Kidney (tissue), 14 donors: ENCODE measurements around the gene RAB25. TPM values are rescaled to one million over a fixed set of nuclear protein-coding genes. Genes with fewer than 3 reads are reported as not detected.

ENCODE experiments used
- DNase-seq, 5 donors: peaks; one replicate each; pipeline ENCODE4 v3.0.0-alpha.2; 2013 to 2020
- FAIRE-seq: peaks from 2 replicates; lab custom pipeline; 2012; peaks lifted over from hg19 to GRCh38; lab: Jason Lieb, UNC
- H3K27ac ChIP-seq, 2 donors: one replicate each; pipeline ENCODE4 v1.7.0; 2013; ENCODE audit warnings: low read depth in 2 of 2, low read length in 2 of 2, inconsistent platforms in 1 of 2
- H3K27me3 ChIP-seq: one replicate; pipeline ENCODE4 v1.7.1; 2013; ENCODE audit warnings: low read length, inconsistent platforms; ENCODE audit not compliant: control insufficient read depth, insufficient read depth
- H3K36me3 ChIP-seq, 3 donors: one replicate each; pipeline versions ENCODE4 v1.7.0 to v1.7.1; 2013; ENCODE audit warnings: low read length in 3 of 3, control low read depth in 1 of 3, inconsistent platforms in 1 of 3; ENCODE audit not compliant: insufficient read depth in 3 of 3, control insufficient read depth in 2 of 3
- H3K4me1 ChIP-seq, 3 donors: one replicate each; pipeline versions ENCODE4 v1.7.0 to v1.7.1; 2013; ENCODE audit warnings: low read length in 3 of 3, inconsistent platforms in 1 of 3, low read depth in 1 of 3; ENCODE audit not compliant: control insufficient read depth in 2 of 3, insufficient read depth in 2 of 3
- H3K4me3 ChIP-seq, 3 donors: one replicate each; pipeline versions ENCODE4 v1.7.0 to v1.8.1; 2013; ENCODE audit warnings: low read length in 3 of 3, control low read depth in 1 of 3, inconsistent platforms in 1 of 3
- H3K9ac ChIP-seq, 3 donors: one replicate each; pipeline versions ENCODE4 v1.7.0 to v1.7.1; 2013; ENCODE audit warnings: low read length in 3 of 3, control low read depth in 1 of 3, inconsistent platforms in 1 of 3
- H3K9me3 ChIP-seq, 3 donors: one replicate each; pipeline versions ENCODE4 v1.7.0 to v1.7.1; 2013; ENCODE audit warnings: low read length in 3 of 3, control low read depth in 1 of 3, inconsistent platforms in 1 of 3; ENCODE audit not compliant: control insufficient read depth in 2 of 3, insufficient read depth in 1 of 3
- intact Hi-C: fragments of 100-400 bp; cut with DNase I; formaldehyde crosslinking; loops from one replicate; pipeline ENCODE4 v1.11.1; 2022
- polyA plus RNA-seq: library from polyadenylated mRNA; stranded (reverse); fragments of 350-450 nt; fragmentation: Illumina TruSeq; extraction: RNeasy Lipid Tissue Mini Kit (QIAGEN cat#74804); gene quantifications from one replicate; pipeline ENCODE4 v1.2.3, GENCODE V29; 2014; ENCODE audit warnings: low read depth, low replicate concordance; ENCODE audit not compliant: insufficient read depth
- total RNA-seq: library from RNA; stranded (reverse); fragmentation: NEBNext Ultra II Directional; extraction: Animal tissue kit (Norgen Biotek cat#: 25700); gene quantifications from one replicate; pipeline ENCODE4 v1.2.1, GENCODE V29; 2021
- TF ChIP-seq, protein P1 (sequence below): IDR thresholded peaks from 3 replicates; pipeline ENCODE4 v1.5.1; 2012; ENCODE audit warnings: mild to moderate bottlenecking, moderate library complexity, borderline replicate concordance; ENCODE audit not compliant: insufficient read depth; ENCODE audit errors: extremely low read depth
- donor health status: control.
- donor health status: control.
- donor health status: control.
- donor health status: control.
- donor health status: control.
- donor health status: DM: yes; HTN: yes; CAD: no.
- donor health status: Normal renal cell carcinoma (clear cell type).

Gene RAB25
- total and polyA plus RNA-seq, 2 donors from 2014 or later, result 51.4 to 73.0 TPM

DNA sequence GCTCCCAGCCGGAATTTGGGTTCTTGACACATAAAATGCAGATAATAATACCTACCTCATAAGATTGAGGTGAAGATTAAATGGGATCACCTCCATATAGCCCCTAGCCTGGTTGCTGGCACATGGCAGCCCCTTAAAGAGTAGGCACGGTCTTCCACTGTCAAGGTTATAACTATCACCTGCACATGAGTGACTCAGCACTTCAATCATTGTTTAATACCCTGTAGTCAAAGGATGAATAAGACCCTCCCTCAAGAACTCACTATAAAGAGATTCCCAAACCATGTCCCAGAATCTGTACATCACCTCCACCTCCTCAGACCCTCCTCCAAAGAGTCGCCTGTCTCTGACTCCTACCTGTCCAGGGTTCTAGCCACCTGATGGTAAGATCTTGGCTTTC lies 47.1 kb downstream of the RAB25 start:
- Histone ChIP-seq H3K4me1 (peaks cover 4 to 31% (median 23%) of the 10 kb centered on the region in 3 donors), H3K27ac (no peak overlapping the region), H3K36me3 (no peaks in the 10 kb centered on the region), H3K9me3 (no peaks in the 10 kb centered on the region), H3K9ac (no peak overlapping the region), H3K4me3 (no peak overlapping the region), H3K27me3 (no peaks in the 10 kb centered on the region)
- TF ChIP-seq, protein P1, sequence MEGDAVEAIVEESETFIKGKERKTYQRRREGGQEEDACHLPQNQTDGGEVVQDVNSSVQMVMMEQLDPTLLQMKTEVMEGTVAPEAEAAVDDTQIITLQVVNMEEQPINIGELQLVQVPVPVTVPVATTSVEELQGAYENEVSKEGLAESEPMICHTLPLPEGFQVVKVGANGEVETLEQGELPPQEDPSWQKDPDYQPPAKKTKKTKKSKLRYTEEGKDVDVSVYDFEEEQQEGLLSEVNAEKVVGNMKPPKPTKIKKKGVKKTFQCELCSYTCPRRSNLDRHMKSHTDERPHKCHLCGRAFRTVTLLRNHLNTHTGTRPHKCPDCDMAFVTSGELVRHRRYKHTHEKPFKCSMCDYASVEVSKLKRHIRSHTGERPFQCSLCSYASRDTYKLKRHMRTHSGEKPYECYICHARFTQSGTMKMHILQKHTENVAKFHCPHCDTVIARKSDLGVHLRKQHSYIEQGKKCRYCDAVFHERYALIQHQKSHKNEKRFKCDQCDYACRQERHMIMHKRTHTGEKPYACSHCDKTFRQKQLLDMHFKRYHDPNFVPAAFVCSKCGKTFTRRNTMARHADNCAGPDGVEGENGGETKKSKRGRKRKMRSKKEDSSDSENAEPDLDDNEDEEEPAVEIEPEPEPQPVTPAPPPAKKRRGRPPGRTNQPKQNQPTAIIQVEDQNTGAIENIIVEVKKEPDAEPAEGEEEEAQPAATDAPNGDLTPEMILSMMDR, result no peak
- DNase-seq (no peak), FAIRE-seq (no peak)
- intact Hi-C loops, result no loop called here

DNA sequence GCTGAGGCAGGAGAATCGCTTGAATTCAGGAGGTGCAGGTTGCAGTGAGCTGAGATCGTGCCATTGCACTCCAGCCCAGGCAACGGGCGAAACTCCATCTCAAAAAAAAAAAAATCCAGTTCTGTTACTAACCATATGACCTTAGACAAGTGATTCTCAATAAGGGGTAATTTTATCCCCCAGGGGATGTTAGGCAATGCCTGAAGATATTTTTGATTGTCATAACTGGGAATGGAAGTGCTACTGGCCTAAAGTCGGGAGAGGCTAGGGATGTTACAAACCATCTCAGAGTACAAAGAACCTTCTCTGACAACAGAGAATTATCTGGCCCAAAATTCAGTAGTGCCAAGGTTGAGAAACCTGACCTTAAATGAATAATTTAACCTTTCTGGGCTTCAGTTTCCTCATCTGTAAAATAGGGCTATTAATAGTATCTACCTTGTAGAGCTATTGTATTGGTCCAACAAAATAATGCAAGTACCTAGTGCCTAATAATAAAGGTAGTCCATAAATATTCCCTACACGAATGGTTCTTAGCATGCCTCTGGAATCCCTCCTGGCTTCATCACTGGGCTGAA lies 47.8 kb downstream of the RAB25 start:
- Histone ChIP-seq H3K4me1 (peaks cover 4 to 24% (median 16%) of the 10 kb centered on the region in 3 donors), H3K9me3 (no peaks in the 10 kb centered on the region), H3K27ac (no peak overlapping the region), H3K36me3 (no peaks in the 10 kb centered on the region), H3K27me3 (no peaks in the 10 kb centered on the region), H3K4me3 (no peak overlapping the region), H3K9ac (no peak overlapping the region)
- intact Hi-C loops, result no loop called here
- FAIRE-seq, result no peak
- TF ChIP-seq, protein P1, result no peak
- DNase-seq, result no peak

DNA sequence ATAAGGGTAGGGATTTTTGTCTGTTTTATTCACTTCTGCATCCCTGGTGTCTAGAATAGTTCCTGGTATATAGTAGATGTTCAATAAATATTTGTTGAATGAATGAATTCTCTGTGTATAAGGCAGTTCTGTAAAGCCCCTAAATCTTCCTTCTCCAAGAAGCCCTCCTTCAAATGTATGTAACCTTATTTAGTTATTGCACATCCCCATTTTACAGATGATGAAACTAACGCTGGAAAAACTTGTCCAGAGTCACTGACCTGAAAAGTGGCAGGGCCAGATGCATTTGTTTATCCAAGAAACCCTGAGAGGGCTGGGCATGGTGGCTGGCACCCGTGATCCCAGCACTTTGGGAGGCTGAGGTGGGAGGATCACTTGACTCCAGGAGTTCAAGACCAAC lies 49.3 kb downstream of the RAB25 start:
- Histone ChIP-seq H3K4me3 (no peak overlapping the region), H3K27ac (no peak overlapping the region), H3K4me1 (peaks cover 0 to 13% (median 12%) of the 10 kb centered on the region in 3 donors), H3K27me3 (no peaks in the 10 kb centered on the region), H3K9ac (no peak overlapping the region), H3K36me3 (no peaks in the 10 kb centered on the region), H3K9me3 (no peaks in the 10 kb centered on the region)
- intact Hi-C loops, result no loop called here
- TF ChIP-seq, protein P1, result no peak
- no peak for FAIRE-seq
- no peak for DNase-seq
